Colon (tissue), 2 donors: ENCODE results near the gene PFN1.
"Not testable (repeated sequence)": the region's sequence is repeated elsewhere in the genome, so short reads cannot be mapped to it uniquely, and the experiment has no call there.

Source experiments
- FAIRE-seq: peaks from 2 replicates; lab custom pipeline; 2012; peaks lifted over from hg19 to GRCh38; lab: Jason Lieb, UNC
- donor health status: control.
- donor health status: control.

The PFN1 gene

DNA sequence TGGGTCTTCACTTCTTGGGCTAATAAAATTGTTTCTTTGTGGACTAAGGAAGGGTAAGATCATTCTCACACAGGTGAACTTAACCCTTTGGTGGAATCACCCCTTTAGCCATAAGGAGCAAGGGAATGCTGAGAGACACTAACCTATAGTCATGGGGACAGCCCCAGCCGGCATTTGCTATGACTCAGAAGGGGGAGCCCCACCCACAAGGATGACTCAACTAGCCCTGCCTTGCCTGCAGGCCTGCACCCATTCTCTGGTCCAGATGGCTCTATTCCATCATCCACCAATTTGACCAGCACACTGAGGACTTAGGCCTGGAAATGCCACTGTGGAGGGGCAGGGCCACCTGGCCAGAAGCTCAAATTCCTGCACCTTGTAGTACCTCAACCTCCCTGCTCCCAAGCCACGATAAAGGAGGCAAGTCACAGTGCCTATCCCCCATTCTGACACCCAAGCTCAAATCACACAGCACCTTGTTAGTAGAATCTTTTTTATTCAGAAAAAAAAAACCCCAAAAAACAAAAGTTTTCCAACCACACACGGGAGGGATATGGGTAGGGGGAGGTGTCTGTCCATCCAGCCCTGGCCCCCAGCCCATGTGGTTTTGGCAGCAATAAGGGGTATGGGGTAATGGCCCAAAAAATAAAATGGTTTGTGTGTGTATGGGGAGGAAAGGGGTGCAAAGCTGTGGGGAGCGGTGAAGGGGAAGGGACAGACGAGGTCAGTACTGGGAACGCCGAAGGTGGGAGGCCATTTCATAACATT, 3.0 kb downstream of the PFN1 start:
- FAIRE-seq: no peak

DNA sequence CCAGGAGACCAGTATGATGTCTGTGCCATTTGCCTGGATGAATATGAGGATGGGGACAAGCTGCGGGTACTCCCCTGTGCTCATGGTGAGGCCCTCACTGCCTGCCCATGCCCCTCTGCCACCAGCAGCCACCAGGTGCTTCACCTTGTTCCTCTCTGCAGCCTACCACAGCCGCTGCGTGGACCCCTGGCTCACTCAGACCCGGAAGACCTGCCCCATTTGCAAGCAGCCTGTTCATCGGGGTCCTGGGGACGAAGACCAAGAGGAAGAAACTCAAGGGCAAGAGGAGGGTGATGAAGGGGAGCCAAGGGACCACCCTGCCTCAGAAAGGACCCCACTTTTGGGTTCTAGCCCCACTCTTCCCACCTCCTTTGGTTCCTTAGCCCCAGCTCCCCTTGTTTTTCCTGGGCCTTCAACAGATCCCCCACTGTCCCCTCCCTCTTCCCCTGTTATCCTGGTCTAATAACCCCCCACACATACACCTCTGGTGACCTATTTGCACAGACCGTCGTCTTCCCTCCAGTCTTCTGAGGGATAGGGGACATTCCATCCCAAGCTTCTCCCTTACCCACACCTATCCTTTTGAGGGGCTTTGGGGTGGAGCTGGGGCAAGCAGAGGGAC, 3.7 kb downstream of the PFN1 start:
- FAIRE-seq: no peak

DNA sequence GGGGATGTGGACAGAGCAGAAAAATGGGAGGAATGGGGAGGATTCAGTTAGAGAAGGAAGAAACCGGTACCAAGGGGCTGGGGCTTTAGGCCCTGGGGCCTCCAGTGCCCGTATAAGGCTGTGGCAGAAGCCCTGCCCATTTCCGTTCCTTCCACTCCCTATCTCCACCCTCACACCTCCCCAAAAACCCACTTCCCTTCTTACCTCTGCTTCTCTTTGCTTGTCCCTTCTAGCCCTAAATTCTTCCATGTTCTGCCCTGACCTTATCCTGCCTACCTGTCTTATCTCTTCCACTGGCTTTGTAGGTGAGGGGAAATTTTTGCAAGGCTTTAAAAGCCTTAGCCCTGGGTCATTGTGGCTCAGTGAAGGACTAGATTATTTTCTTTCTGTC, 4.2 kb downstream of the PFN1 start:
- FAIRE-seq: no peak

DNA sequence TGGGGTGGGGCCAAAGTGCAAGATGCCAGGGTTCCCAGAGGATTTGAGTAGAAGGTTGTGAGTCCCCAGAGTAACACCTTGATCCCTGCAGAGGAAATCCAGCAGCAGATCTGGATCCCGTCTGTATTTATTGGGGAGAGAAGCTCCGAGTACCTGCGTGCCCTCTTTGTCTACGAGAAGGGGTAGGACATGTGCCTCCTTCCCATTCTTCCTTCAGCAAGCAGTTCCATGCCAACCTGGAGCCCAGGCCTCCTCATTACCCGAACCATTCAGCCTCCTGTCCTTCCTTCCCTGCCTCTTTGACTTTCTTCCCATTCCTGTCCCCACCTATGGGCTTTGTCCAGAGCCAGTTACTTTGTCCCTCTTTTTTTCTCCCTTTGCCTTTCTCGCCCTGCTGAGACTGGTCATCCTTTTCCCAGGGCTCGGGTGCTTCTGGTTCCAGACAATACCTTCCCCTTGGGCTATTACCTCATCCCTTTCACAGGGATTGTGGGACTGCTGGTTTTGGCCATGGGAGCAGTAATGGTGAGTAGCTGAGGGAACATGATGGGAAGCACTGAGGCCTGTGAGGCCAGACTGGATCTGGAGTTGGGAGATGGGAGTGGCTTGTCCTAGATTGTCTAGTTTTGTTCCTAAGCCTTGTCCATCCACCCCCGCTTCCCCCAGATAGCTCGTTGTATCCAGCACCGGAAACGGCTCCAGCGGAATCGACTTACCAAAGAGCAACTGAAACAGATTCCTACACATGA, 5.4 kb downstream of the PFN1 start:
- no peak for FAIRE-seq

DNA sequence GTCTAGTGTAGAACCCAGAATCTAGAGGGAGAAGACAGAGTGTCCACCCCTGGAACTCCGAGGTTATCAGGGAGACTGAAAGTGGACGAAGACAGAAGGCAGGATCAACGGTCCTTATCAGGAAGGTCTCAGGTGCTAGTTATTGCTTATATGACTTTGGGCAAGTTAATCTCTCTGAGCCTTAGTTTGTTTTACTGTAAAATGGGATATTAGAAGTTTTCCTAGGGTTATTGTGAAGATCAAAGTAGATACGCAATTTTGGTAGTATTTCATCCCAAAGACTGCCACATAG, 7.1 kb downstream of the PFN1 start:
- FAIRE-seq: no peak

DNA sequence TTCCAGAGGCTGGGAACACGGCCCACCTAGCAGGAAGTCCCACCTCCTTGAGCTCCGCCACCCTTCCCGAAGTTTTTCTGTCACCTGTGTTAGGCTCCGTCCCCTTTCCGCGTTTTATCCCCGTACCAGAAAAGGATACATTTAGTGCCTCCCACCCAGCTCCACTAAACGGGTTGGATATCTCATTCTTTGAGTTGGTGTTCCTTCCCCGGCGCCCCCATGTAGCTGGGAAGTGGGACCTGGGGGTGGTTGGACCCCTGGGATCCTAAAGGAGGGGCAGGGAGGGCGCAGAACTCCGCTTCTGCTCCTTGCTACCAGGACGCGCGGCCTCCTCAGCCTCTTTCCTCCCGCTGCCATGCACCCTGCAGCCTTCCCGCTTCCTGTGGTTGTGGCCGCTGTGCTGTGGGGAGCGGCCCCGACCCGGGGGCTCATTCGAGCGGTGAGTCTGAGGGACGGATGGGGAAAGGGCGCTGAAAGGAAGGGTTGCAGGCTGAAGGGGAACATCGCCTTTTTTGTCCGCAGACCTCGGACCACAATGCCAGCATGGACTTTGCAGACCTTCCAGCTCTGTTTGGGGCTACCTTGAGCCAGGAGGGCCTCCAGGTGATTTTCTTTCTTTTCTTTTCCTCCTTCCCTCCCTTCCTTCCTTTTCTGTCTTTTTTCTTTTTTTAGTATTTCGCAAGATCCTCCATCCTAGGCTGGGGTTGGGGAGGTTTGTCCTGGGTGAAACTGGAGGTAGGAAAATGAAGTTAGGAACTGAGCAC, 7.6 kb downstream of the PFN1 start:
- FAIRE-seq: no peak

DNA sequence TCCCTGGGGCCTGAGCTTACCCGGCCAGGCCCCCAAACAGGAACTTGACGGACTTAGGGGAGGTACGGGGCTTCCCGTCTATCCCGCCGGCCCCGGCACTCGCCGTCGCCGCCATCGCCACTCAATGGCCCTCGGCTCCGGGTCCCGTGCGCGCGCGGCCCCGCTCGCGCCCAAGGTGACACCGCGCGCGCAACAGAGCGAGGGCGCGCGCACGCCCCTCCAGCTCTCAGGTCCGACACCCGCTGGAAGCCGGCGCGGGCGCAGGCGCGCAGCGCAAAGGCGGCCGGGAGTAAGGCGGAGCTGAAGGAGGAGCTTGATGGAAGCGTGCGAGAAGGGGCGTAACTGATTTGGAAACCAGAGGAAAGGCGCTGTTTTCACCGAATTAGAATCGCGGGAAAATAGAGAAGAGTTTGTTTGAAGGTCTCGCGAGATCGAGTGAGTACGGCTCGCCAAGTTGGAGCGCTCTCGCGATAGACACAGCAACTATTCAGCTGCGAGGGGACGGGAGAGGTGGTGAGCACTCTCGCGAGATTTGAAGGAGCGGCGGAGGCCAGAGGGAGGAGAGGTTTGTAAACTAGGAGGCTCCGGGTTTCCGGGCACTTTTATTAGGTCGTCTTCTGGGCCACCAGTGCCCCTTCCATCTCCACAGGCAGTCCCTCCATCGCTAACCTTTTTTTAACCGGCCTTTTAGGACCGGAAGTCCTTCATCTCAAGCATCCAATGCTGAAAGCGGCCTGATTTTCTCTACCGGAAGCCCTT, 8.4 kb downstream of the PFN1 start, which contains the start of the genes RNF167 and SLC25A11:
TSS of gene RNF167 (plus strand) at position 473 of the 759 bp plus-strand sequence. CDS start 642 bp downstream, outside the sequence.
TSS of gene SLC25A11 (minus strand) at position 251 of the 759 bp plus-strand sequence. CDS start at position 115, 136 bp downstream.
- peak; percentile 18 for FAIRE-seq

DNA sequence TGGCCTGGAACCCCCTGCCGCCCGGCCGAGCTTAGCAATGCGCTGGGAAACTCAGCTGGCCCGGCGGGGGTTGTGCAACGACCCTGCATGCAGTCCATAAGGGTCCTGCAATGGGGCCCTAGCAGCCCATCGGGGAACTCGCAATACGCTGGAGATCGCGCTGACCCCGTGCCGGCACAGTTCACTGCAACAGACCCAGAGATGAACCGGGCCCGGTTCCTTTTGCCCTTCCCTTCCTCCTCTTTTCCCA, 8.9 kb downstream of the PFN1 start:
- FAIRE-seq: no peak

DNA sequence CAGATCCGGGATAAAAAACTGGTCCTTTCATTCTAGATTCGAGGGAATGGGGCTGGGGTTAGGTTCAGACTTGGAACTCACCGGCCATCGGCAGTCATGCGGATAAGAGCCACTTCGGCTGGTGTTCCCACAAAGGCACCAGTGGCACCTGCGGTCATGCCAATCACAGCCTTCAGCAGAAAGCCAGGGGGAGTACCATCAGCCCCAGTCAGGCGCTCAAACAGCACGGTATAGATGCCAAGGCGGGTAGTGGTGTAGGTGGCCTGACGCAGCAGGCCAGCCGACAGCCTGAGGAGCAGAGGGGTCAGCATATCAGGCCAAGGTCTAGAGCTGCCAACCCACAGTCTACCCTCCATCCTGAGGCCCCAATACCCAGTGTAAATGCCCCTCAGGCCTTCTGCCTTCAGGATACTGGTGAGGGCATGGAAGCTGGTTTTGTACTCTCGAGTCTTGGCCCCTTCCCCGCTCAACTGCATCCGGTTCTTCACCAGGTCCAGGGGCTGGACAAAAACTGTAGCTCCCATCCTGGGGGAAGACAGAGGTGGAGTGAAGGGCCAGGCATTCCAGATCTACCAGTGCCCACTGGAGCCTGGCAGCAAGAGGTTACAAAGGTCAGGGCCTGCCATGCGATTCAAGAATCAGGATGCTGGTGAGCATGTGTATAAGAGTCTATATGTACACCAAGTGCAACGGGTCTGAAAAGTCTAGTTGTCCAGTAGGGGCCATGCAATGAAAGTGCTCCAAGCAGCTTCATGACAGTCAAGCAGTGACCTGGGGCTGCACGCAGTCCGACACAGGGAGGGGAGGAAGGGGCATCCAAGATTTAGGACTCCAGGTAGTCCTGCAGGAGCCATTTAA, 9.4 kb downstream of the PFN1 start:
- FAIRE-seq: no peak

DNA sequence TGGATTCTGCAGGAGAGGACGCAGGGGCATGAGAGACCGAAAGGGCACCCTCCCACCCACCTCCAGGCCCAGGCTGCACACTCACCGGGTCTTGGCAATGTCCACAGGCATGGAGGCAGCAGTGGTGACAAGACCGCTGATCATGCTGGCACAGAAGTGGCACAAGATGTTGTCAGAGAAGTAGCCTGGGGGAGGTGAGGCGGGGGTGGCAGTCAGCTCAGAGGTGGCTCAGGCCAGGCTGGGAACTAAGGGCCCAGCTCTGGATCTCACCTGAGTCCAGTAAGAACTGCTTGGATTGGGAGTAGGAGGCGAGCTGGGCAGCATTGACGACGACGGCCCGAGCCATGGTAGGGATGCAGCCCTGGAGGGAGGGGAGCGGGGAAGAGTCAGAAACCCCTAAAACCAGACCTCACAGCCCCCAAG, 10.2 kb downstream of the PFN1 start:
- no peak for FAIRE-seq

DNA sequence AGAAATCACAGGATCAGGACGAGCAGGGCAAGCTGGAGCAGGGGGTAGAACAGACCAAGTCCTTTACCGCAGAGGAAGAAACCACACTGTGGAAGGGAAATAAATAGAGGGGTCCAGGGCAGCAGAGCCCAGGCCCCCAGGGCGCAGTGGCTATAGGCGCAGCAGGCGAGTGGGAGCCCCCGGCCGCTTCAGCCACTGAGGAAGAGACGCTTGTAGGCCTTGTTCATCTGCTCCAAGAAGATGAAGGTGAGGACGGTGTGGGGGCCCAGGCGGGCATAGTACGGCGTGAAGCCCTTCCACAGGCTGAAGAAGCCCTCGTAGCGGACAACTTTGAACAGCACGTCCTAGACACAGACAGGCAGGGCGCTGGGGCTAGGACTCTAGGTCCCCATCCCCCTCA, 10.8 kb downstream of the PFN1 start:
- no peak for FAIRE-seq

DNA sequence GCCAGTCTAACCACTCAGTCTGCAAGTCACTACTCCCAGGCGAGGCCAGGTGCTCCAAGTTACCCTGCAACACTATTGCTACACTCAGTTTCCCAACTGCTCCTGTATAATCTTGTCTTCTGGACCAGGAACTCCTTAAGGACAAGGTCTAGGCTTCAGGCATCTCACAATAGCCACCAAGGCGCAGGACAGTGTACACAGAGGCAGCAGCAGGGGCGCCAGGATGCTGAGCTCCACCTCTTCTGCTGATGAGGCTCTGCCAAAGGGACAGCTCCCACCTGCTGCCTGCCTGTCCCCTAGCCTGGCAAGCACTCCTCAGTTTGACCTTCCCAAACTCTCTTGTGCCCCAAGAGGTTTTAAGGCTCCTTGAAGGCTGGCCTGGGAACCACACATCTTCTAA, 11.9 kb downstream of the PFN1 start:
- FAIRE-seq: no peak

DNA sequence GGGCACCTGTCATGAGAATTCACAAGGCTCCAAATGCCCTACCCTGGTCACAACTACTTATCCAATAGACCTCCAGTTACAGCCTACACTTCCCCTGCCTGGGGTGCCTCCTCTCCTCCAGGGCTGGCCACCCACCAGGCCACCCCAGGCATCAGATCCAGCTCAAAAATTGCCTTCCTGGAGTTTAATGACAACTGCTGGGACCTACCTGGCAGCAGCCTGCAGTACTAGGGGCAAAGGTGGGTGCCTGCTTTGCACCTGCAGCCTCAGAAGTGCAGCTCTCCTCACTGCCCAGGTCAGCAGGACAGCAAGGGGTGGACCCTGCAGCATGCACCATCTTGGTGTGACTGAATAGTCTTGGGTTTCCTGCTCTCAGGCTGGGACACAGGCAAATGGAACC, 12.7 kb downstream of the PFN1 start:
- no peak for FAIRE-seq

DNA sequence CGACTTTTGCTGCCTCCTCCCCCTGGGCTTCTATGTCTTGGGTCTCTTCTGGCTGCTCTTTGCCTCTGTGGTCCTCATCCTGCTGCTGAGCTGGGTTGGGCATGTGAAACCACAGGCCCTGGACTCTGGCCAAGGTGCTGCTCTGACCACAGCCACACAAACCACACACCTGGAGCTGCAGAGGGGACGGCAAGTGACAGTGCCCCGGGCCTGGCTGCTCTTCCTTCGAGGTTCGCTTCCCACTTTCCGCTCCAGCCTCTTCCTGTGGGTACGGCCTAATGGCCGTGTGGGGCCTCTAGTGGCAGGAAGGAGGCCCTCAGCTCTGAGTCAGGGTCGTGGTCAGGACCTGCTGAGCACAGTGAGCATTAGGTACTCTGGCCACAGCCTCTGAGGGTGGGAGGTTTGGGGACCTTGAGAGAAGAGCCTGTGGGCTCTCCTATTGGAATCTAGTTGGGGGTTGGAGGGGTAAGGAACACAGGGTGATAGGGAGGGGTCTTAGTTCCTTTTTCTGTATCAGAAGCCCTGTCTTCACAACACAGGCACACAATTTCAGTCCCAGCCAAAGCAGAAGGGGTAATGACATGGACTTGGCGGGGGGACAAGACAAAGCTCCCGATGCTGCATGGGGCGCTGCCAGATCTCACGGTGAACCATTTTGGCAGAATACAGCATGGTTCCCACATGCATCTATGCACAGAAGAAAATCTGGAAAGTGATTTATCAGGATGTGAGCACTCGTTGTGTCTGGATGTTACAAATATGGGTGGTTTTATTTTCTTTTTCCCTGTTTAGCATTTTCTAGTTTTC, 14.0 kb downstream of the PFN1 start:
- FAIRE-seq: no peak

DNA sequence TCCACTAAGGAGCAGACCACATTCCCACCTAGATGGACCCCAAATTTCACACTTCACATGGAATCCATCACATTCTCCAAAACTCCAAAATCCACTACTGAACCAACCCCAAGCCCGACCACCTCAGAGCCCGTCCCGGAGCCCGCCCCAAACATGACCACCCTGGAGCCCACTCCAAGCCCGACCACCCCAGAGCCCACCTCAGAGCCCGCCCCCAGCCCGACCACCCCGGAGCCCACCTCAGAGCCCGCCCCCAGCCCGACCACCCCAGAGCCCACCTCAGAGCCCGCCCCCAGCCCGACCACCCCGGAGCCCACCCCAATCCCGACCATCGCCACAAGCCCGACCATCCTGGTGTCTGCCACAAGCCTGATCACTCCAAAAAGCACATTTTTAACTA, 14.7 kb downstream of the PFN1 start:
- no peak for FAIRE-seq

DNA sequence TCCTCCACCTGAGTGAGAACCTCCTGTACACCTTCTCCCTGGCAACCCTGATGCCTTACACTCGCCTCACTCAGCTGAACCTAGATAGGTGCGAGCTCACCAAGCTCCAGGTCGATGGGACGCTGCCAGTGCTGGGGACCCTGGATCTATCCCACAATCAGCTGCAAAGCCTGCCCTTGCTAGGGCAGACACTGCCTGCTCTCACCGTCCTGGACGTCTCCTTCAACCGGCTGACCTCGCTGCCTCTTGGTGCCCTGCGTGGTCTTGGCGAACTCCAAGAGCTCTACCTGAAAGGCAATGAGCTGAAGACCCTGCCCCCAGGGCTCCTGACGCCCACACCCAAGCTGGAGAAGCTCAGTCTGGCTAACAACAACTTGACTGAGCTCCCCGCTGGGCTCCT, 15.6 kb downstream of the PFN1 start:
- FAIRE-seq: no peak

DNA sequence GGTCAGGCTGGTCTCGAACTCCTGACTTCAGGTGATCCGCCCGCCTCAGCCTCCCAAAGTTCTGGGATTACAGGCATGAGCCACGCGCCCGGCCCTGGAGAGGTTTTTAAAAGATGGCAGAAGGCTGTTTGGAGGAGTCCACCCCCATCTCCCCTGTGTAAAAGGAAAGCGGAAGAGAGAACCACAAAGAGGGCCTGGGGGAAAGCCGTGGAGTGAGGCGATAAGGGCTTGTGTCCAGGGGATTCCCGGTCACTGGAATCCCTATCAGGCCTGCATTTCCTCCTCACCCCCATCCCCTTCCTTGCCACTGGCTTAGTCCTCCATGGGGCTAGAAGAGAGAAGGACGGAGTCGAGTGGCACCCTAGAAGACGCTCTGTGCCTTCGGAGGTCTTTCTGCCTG, 16.4 kb downstream of the PFN1 start, which contains the start of gene GP1BA:
TSS of gene GP1BA (plus strand) at position 315 of the 400 bp plus-strand sequence. CDS start 328 bp downstream, outside the sequence.
- FAIRE-seq: no peak

DNA sequence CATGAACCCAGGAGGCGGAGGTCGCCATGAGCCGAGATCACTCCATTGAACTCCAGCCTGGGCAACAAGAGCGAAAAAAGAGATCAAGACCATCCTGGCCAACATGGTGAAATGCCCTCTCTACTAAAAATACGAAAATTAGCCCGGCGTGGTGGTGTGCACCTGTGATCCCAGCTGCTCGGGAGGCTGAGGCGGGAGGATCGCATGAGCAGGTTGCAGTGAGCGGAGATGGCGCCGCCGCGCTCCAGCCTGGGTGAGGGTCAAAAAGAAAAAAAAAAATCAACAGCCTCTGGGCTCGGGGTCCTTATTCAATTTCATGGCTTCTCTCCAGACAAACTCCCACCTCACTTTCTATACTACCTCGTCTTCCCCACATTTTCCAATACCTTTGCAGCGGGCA, 19.4 kb downstream of the PFN1 start:
- FAIRE-seq: no peak

DNA sequence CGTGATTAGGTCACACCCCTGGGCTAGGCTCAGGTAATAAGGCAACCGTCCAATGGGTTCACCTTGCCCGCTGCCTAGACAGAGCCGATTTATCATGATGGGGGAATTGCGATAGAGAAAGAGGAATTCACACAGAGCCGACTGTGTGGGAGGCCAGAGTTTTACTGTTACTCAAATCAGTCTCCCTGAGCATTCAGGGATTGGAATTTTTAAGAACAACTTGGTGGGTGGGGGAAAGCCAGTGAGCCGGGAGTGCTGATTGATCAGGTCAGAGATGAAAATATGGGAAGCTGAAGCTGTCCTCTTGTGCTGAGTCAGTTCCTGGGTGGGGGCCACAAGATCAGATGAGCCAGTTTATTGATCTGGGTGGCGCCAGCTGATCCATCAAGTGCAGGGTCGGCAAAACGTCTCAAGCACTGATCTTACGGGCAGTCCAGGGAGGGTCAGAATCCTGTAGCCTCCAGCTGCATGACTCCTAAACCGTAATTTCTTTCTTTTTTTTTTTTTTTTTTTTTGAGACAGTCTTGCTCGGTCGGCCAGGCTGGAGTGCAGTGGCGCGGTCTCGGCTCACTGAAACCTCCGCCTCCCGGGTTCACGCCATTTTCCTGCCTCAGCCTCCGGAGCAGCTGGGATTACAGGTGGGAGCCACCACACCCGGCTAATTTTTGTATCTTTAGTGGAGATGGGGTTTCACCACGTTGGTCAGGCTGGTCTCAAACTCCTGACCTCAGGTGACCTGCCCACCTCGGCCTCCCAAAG, 21.6 kb downstream of the PFN1 start:
- not testable (repeated sequence) for FAIRE-seq
